H1 (cell line): ENCODE data around the gene TBC1D22B. TPM values are rescaled to one million over a fixed set of nuclear protein-coding genes. Genes with fewer than 3 reads are reported as not detected.

Experiments
- CTCF ChIA-PET: fragments of 300-600 bp; sonication (Branson Sonifier 250); formaldehyde crosslinking; loops from one replicate; lab custom pipeline; 2021; ENCODE audit not compliant: partially characterized antibody; lab: Charles Lee
- POLR2A ChIA-PET: fragments of 300-600 bp; sonication (Branson Sonifier 250); formaldehyde crosslinking; loops from one replicate; lab custom pipeline; 2021; ENCODE audit warnings: inconsistent platforms; ENCODE audit not compliant: partially characterized antibody; lab: Charles Lee
- DNase-seq, 2 experiments: peaks; one replicate each; pipeline versions ENCODE4 v3.0.0 to v3.0.0-alpha.2; 2010 to 2022; ENCODE audit warnings: low spot score in 2 of 2, low read depth in 1 of 2, mixed read lengths in 1 of 2
- FAIRE-seq: peaks from 2 replicates; lab custom pipeline; 2011; peaks lifted over from hg19 to GRCh38; lab: Jason Lieb, UNC
- H2AFZ ChIP-seq: 2 replicates; pipeline ENCODE4 v1.8.1; 2012; ENCODE audit warnings: low read length, inconsistent platforms
- H2AK5ac ChIP-seq: 2 replicates; pipeline ENCODE4 v1.6.1; 2013; ENCODE audit warnings: low read depth, low read length
- H2BK120ac ChIP-seq: replicated peaks from 2 replicates; pipeline ENCODE3; 2013; ENCODE audit warnings: low read depth, low read length, inconsistent platforms
- H2BK12ac ChIP-seq: 2 replicates; pipeline ENCODE4 v1.6.1; 2013; ENCODE audit warnings: low read depth, low read length
- H2BK15ac ChIP-seq: 2 replicates; pipeline ENCODE4 v1.6.1; 2013; ENCODE audit warnings: low read length
- H2BK20ac ChIP-seq: 2 replicates; pipeline ENCODE4 v1.6.1; 2013; ENCODE audit warnings: low read length
- H2BK5ac ChIP-seq: 2 replicates; pipeline ENCODE4 v1.6.1; 2013; ENCODE audit warnings: low read depth, low read length
- H3K14ac ChIP-seq: 2 replicates; pipeline ENCODE4 v1.6.1; 2013; ENCODE audit warnings: inconsistent platforms; ENCODE audit not compliant: insufficient read length
- H3K18ac ChIP-seq: 2 replicates; pipeline ENCODE4 v1.6.1; 2013; ENCODE audit warnings: low read length; ENCODE audit errors: extremely low read depth
- H3K23ac ChIP-seq: 2 replicates; pipeline ENCODE4 v1.6.1; 2013; ENCODE audit warnings: inconsistent platforms; ENCODE audit not compliant: insufficient read length
- H3K23me2 ChIP-seq: 2 replicates; pipeline ENCODE4 v1.6.1; 2013; ENCODE audit warnings: low read depth, low read length
- H3K27ac ChIP-seq: 2 replicates; pipeline ENCODE4 v1.6.1; 2011; ENCODE audit warnings: low read depth, low read length, inconsistent platforms
- H3K27me3 ChIP-seq, 4 experiments: replicated peaks in 1 of 4; 1 replicate in 1 of 4; 2 replicates in 3 of 4; pipeline versions ENCODE4 v1.6.1 to v1.8.1; 2011 to 2013; ENCODE audit warnings: low read length in 3 of 4, mild to moderate bottlenecking in 3 of 4, inconsistent platforms in 2 of 4, mixed read lengths in 2 of 4, moderate library complexity in 1 of 4; ENCODE audit not compliant: control insufficient read depth in 3 of 4, insufficient read depth in 3 of 4; ENCODE audit errors: extremely low read depth in 1 of 4
- H3K36me3 ChIP-seq, 4 experiments: 2 replicates each; pipeline versions ENCODE4 v1.6.1 to v1.8.1; 2011 to 2013; ENCODE audit warnings: mild to moderate bottlenecking in 4 of 4, low read length in 3 of 4, moderate library complexity in 2 of 4, control low read depth in 1 of 4, inconsistent platforms in 1 of 4; ENCODE audit not compliant: insufficient read depth in 4 of 4, control insufficient read depth in 2 of 4
- H3K4ac ChIP-seq: replicated peaks from 2 replicates; pipeline ENCODE3; 2013; ENCODE audit warnings: low read length, low read depth, mixed read lengths, inconsistent platforms; ENCODE audit not compliant: insufficient read length
- H3K4me1 ChIP-seq, 4 experiments: replicated peaks in 1 of 4; 1 replicate in 1 of 4; 2 replicates in 3 of 4; pipeline versions ENCODE4 v1.6.1 to v1.8.1; 2011 to 2013; ENCODE audit warnings: low read length in 3 of 4, inconsistent platforms in 2 of 4, mixed read lengths in 1 of 4; ENCODE audit not compliant: insufficient read depth in 4 of 4, control insufficient read depth in 3 of 4
- H3K4me2 ChIP-seq, 2 experiments: 2 replicates each; pipeline versions ENCODE4 v1.6.1 to v1.8.1; 2011 to 2013; ENCODE audit warnings: low read depth in 2 of 2, low read length in 2 of 2, control low read depth in 1 of 2, inconsistent platforms in 1 of 2, mild to moderate bottlenecking in 1 of 2; ENCODE audit not compliant: insufficient read depth in 1 of 2
- H3K4me3 ChIP-seq, 4 experiments: fragments of 200-600, 300-600 bp in 1 of 4; sonication (generic), shearing (Covaris generic), sonication (Bioruptor Twin) in 1 of 4; 2 replicates each; pipeline versions ENCODE4 v1.5.1 to v1.8.1; 2011 to 2016; ENCODE audit warnings: low read length in 4 of 4, low read depth in 3 of 4, control low read depth in 2 of 4, inconsistent platforms in 2 of 4, mild to moderate bottlenecking in 2 of 4, mixed read lengths in 1 of 4, moderate library complexity in 1 of 4; ENCODE audit not compliant: insufficient read depth in 2 of 4; ENCODE audit errors: extremely low read depth in 1 of 4
- H3K56ac ChIP-seq: replicated peaks from 2 replicates; pipeline ENCODE3; 2013; ENCODE audit warnings: low read depth, mild to moderate bottlenecking, mixed read lengths, low read length, inconsistent platforms; ENCODE audit not compliant: insufficient read length
- H3K79me1 ChIP-seq: 2 replicates; pipeline ENCODE4 v1.6.1; 2013; ENCODE audit warnings: low read depth, low read length, control low read depth
- H3K79me2 ChIP-seq, 2 experiments: 2 replicates each; pipeline versions ENCODE4 v1.6.1 to v1.8.1; 2012 to 2013; ENCODE audit warnings: low read length in 2 of 2, mild to moderate bottlenecking in 2 of 2, inconsistent platforms in 1 of 2; ENCODE audit not compliant: insufficient read depth in 2 of 2, control insufficient read depth in 1 of 2
- H3K9ac ChIP-seq, 4 experiments: replicated peaks in 1 of 4; 1 replicate in 1 of 4; 2 replicates in 3 of 4; pipeline versions ENCODE4 v1.6.1 to v1.8.1; 2011 to 2013; ENCODE audit warnings: low read depth in 3 of 4, low read length in 3 of 4, control low read depth in 2 of 4, mild to moderate bottlenecking in 2 of 4, moderate library complexity in 2 of 4, inconsistent platforms in 1 of 4; ENCODE audit errors: extremely low read depth in 1 of 4
- H3K9me3 ChIP-seq, 2 experiments: 2 replicates each; pipeline versions ENCODE4 v1.6.1 to v1.8.1; 2012 to 2013; ENCODE audit warnings: mild to moderate bottlenecking in 2 of 2, moderate library complexity in 2 of 2, control low read depth in 1 of 2, inconsistent platforms in 1 of 2, low read depth in 1 of 2, low read length in 1 of 2, mixed read lengths in 1 of 2; ENCODE audit not compliant: insufficient read depth in 2 of 2
- H4K20me1 ChIP-seq, 2 experiments: replicated peaks in 1 of 2; 2 replicates each; pipeline versions ENCODE3 to v1.8.1; 2011 to 2013; ENCODE audit warnings: inconsistent platforms in 2 of 2, low read length in 2 of 2, mild to moderate bottlenecking in 1 of 2; ENCODE audit not compliant: insufficient read depth in 2 of 2, control insufficient read depth in 1 of 2
- H4K5ac ChIP-seq: 2 replicates; pipeline ENCODE4 v1.6.1; 2013; ENCODE audit warnings: low read length, low read depth, mixed read lengths, inconsistent platforms; ENCODE audit not compliant: insufficient read length
- H4K8ac ChIP-seq: 2 replicates; pipeline ENCODE4 v1.8.0; 2013; ENCODE audit warnings: mild to moderate bottlenecking, moderate library complexity, low read length, inconsistent platforms; ENCODE audit not compliant: insufficient read depth; ENCODE audit errors: extremely low read depth
- H4K91ac ChIP-seq: replicated peaks from 2 replicates; pipeline ENCODE3; 2013; ENCODE audit warnings: low read length, mixed read lengths, inconsistent platforms; ENCODE audit not compliant: insufficient read length
- CREB1 ChIP-seq: IDR thresholded peaks from 2 replicates; pipeline ENCODE4 v1.6.1; 2012; ENCODE audit warnings: inconsistent platforms
- EGR1 ChIP-seq: IDR thresholded peaks from 2 replicates; pipeline ENCODE4 v1.6.1; 2011; ENCODE audit warnings: low read depth, low read length, borderline replicate concordance
- KDM4A ChIP-seq: IDR thresholded peaks from one replicate; pipeline ENCODE4 v1.7.1; 2012; ENCODE audit warnings: low read depth, mild to moderate bottlenecking, moderate library complexity, low read length, inconsistent platforms; ENCODE audit not compliant: severe bottlenecking
- KDM5A ChIP-seq: fragments of 200-600 bp; IDR thresholded peaks from 2 replicates; pipeline ENCODE4 v1.7.1; 2012; ENCODE audit warnings: mild to moderate bottlenecking, low read length, inconsistent platforms, mixed read lengths
- PHF8 ChIP-seq: fragments of 200-600 bp; sonication (generic); conservative IDR thresholded peaks from 2 replicates; pipeline ENCODE4 v1.7.1; 2012; ENCODE audit warnings: low read depth, mild to moderate bottlenecking, inconsistent platforms, low read length, moderate library complexity
- RBBP5 ChIP-seq: IDR thresholded peaks from 2 replicates; pipeline ENCODE4 v1.7.1; 2012; ENCODE audit warnings: low read depth, mild to moderate bottlenecking, inconsistent platforms, low read length, moderate library complexity, borderline replicate concordance
- SP4 ChIP-seq: IDR thresholded peaks from 2 replicates; pipeline ENCODE4 v1.6.1; 2012; ENCODE audit warnings: low read length, inconsistent platforms
- WGBS, 2 experiments: shearing (Covaris generic) in 1 of 2; methylation state at CpG; one replicate each; pipeline versions ENCODE4 v1.1.6 to v1.1.7; 2013 to 2015; ENCODE audit warnings: low lambda C conversion rate in 2 of 2, mixed read lengths in 2 of 2, inconsistent platforms in 1 of 2, low coverage in 1 of 2, missing lambda C conversion rate in 1 of 2; ENCODE audit not compliant: insufficient replicate concordance in 2 of 2, insufficient coverage in 1 of 2, insufficient read length in 1 of 2; ENCODE audit errors: extremely low coverage in 1 of 2, missing lambda C conversion rate in 1 of 2; 5-methylcytosine and 5-hydroxymethylcytosine counted together
- polyA plus RNA-seq, 7 experiments: library from polyadenylated mRNA; depleted of rRNA in 3 of 7; stranded (reverse) in 5 of 7; unstranded in 2 of 7; fragments of >200 nt in 5 of 7; fragments of 200-250 nt in 2 of 7; gene quantifications; 1 replicate in 5 of 7; 2 replicates in 1 of 7; 4 replicates in 1 of 7; pipeline versions ENCODE4 v1.2.1 to v1.2.3, GENCODE V29; 2011 to 2013; ENCODE audit warnings: missing spikeins in 2 of 7, mixed read lengths in 2 of 7
- total RNA-seq: library from RNA; stranded (reverse); fragmentation: NEBNext Ultra II Directional; extraction: Animal tissue kit (Norgen Biotek cat#: 25700); gene quantifications from 2 replicates; pipeline ENCODE4 v1.2.1, GENCODE V29; 2021
- TF ChIP-seq, protein P1 (sequence below), 3 experiments: IDR thresholded peaks; 1 replicate in 2 of 3; 2 replicates in 1 of 3; pipeline versions ENCODE4 v1.5.1 to v1.6.1; 2011; ENCODE audit warnings: low read length in 3 of 3, mild to moderate bottlenecking in 3 of 3, inconsistent platforms in 2 of 3, low read depth in 1 of 3, moderate library complexity in 1 of 3; ENCODE audit not compliant: insufficient read depth in 1 of 3; ENCODE audit errors: control extremely low read depth in 1 of 3
- TF ChIP-seq, protein P2 (sequence below): IDR thresholded peaks from 2 replicates; pipeline ENCODE4 v1.6.1; 2011; ENCODE audit warnings: low read length, improper control_type of control experiment
- TF ChIP-seq, protein P3 (sequence below): IDR thresholded peaks from 2 replicates; pipeline ENCODE4 v1.6.1; 2012; ENCODE audit warnings: inconsistent platforms

Gene TBC1D22B
- total and polyA plus RNA-seq, 2 of the 8 experiments (the other 6 are each of a cell fraction or from before 2014, with no cell fraction given), result 10.1 to 17.4 TPM

- no peaks in the 10 kb centered on the region for H3K9me3 ChIP-seq
- H3K9ac ChIP-seq, result no peak overlapping the region
- H2AFZ ChIP-seq, result no peak overlapping the region
- H4K5ac ChIP-seq, result no peak overlapping the region
- no peak overlapping the region for H2BK12ac ChIP-seq
- no peak overlapping the region for H4K8ac ChIP-seq
- no peak overlapping the region for H2BK15ac ChIP-seq
- H4K91ac ChIP-seq, result no peak overlapping the region
- no peak overlapping the region for H2AK5ac ChIP-seq
- ChIA-PET POLR2A (no interaction called here), CTCF (interaction anchor here (0.6 to 1.4 kb wide), 2 partner anchors 16 to 217 kb away, joined by 3 read pairs; no protein-coding TSS in a partner anchor)
- no peak overlapping the region for H3K23ac ChIP-seq
- no peaks in the 10 kb centered on the region for H3K4me1 ChIP-seq
- H3K36me3 ChIP-seq, result no peaks in the 10 kb centered on the region
- no peak overlapping the region for H3K56ac ChIP-seq
- H3K27me3 ChIP-seq, result no peaks in the 10 kb centered on the region
- H2BK5ac ChIP-seq, result no peak overlapping the region
- DNase-seq (no peak), FAIRE-seq (no peak)
- no peak overlapping the region for H3K4me2 ChIP-seq
- no peaks in the 10 kb centered on the region for H3K79me1 ChIP-seq
- H3K4ac ChIP-seq, result no peak overlapping the region
- 92% methylated on average over 3 of the region's 3 CpGs; no CpG with 5 or more reads in 1 of the 2 experiments for WGBS, 2 experiments
- no peak overlapping the region for H3K18ac ChIP-seq
- no peak overlapping the region for H3K27ac ChIP-seq
- H3K4me3 ChIP-seq, result no peak overlapping the region
- H3K79me2 ChIP-seq, result no peaks in the 10 kb centered on the region
- no peak overlapping the region for H3K14ac ChIP-seq
- H2BK120ac ChIP-seq, result no peak overlapping the region
- no peaks in the 10 kb centered on the region for H3K23me2 ChIP-seq
- H4K20me1 ChIP-seq, result no peaks in the 10 kb centered on the region
- no peak overlapping the region for H2BK20ac ChIP-seq
- TF ChIP-seq PHF8, result no peak
- TF ChIP-seq CREB1, result no peak
- TF ChIP-seq KDM5A, result no peak
- TF ChIP-seq, protein P1, sequence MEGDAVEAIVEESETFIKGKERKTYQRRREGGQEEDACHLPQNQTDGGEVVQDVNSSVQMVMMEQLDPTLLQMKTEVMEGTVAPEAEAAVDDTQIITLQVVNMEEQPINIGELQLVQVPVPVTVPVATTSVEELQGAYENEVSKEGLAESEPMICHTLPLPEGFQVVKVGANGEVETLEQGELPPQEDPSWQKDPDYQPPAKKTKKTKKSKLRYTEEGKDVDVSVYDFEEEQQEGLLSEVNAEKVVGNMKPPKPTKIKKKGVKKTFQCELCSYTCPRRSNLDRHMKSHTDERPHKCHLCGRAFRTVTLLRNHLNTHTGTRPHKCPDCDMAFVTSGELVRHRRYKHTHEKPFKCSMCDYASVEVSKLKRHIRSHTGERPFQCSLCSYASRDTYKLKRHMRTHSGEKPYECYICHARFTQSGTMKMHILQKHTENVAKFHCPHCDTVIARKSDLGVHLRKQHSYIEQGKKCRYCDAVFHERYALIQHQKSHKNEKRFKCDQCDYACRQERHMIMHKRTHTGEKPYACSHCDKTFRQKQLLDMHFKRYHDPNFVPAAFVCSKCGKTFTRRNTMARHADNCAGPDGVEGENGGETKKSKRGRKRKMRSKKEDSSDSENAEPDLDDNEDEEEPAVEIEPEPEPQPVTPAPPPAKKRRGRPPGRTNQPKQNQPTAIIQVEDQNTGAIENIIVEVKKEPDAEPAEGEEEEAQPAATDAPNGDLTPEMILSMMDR (IDR thresholded peaks at IDR 0.05; ENCODE audit: control extremely low read depth in 1 of 3, insufficient read depth in 1 of 3, low read depth in 1 of 3, low read length in 3 of 3), result no peak
- no peak for TF ChIP-seq EGR1
- TF ChIP-seq RBBP5, result no peak
- TF ChIP-seq, protein P2, sequence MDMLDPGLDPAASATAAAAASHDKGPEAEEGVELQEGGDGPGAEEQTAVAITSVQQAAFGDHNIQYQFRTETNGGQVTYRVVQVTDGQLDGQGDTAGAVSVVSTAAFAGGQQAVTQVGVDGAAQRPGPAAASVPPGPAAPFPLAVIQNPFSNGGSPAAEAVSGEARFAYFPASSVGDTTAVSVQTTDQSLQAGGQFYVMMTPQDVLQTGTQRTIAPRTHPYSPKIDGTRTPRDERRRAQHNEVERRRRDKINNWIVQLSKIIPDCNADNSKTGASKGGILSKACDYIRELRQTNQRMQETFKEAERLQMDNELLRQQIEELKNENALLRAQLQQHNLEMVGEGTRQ, result no peak
- TF ChIP-seq KDM4A, result no peak
- TF ChIP-seq, protein P3, sequence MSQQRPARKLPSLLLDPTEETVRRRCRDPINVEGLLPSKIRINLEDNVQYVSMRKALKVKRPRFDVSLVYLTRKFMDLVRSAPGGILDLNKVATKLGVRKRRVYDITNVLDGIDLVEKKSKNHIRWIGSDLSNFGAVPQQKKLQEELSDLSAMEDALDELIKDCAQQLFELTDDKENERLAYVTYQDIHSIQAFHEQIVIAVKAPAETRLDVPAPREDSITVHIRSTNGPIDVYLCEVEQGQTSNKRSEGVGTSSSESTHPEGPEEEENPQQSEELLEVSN, result no peak
- TF ChIP-seq SP4, result no peak
Observed at GRCh38 chr6:37239526-37239925, 18.0 kb upstream of the TBC1D22B start.
